ENCODE measurements around the gene ZNF197.
A peak's percentile ranks its signal among the peaks of the same experiment; 100 is the strongest.
"Not testable (repeated sequence)": the region's sequence is repeated elsewhere in the genome, so short reads cannot be mapped to it uniquely, and the experiment has no call there.

The ZNF197 gene

DNA sequence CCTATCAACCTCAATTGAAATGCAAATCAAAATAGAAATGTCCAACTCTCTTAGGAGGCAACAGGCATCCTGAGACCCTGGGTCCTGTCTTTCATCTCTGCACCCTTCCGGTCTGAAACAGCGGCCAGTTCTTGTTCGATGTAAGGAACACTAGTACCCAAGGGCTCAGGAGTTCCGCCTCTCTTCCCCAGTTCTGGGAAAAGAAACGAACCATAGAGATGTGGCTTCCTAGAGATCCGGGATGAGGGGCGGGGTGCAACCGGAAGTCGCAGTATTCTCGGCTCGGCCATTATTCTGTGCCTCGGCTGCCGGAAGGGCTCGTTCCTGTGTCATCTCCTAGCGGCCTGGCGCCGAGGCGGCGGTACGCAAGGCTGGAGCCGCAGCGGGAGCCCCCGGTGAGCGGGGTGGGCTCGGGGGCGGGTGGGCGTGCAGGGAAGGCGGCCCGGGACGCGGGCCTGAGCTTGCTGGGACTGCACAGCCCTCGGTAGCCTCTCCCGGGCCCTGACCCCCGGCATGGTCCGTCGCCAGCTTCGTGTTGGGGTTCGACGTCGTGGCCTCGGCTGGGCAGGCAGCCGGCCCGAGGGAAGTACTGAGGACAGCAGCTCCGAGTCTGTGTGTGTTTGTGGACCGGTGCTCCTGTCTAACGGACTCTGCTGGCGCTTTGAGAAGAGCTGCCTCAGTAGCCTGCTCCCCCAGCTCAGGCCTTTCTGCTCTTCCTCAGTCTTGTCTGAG is at the start of gene ZNF197:
TSS of gene ZNF197 (plus strand) at position 288 of the 732 bp plus-strand sequence. CDS start 4,119 bp downstream, outside the sequence.
- FAIRE-seq (peak; percentile 32), DNase-seq (ENCODE audit: low spot score) (peak; percentile 92)

DNA sequence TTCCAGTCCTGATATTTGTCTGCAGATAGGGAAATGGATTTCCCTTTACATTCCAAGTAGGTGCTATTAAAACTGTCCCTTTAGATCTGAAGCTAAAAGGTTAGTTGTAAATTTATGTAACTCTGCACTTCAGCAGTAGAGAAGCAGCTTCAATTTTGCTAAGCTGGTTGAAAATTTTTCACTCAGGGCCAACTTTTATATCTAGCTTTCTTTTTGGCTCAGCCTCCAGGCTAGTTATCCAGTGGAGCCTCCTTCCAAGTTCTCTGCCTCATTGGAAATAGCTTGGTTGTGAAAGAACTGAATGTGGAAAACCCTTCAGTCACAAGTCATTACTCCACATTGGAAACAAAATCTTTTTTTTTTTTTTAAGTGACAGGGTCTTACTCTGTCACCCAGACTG is 48.2 kb upstream of the ZNF197 start:
- DNase-seq (ENCODE audit: low spot score) (no peak), FAIRE-seq (no peak)

DNA sequence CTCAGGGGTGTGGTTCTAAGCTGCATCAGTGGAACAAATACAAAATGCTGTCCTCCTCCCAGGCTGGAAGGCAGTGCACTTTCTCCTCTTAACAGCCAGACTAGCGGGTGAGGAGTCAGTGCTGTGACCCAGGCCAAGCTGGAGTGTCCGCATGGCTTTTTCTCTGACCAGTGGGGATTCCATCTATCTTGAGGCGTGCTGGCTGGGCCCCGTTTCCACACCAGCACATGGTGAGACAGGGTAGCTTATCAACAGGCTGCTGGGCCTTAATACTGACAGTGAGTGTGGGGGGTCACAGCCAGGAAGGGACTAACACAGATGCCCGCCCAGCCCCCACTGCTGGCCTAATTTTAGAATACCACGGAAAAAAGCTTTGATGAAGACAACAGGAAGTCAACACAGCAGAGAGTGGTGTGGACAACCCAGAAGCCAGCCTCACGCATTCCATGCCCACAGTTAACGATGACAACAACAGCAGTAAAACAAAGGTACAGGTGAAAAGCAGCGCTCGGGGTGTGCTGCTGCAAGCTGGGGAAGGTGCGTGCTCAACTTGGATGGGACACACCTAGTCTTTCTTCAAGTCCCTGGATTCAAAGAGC is 47.4 kb upstream of the ZNF197 start:
- peak; percentile 48 for FAIRE-seq
- DNase-seq (ENCODE audit: low spot score): not testable (repeated sequence)

DNA sequence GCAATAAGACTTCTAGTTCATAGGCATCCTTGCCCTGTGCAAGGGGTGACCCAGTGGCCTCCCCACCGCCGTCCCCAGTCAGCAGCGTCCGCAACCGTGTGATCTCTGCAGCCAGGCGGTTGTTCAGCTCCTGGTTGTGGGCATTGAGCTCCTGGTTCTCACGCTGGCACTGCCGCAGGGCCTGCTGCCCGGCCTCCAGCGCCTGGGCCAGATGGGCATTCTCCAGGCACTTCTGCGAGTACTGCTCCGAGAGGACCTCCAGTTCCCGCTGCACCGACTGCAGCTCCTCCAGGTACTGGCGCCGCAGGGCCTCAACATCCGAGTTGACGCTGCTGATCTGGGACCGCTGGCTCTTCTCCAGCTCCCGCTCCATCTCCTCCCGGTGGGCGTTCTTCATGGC is 46.5 kb upstream of the ZNF197 start:
- FAIRE-seq; DNase-seq (ENCODE audit: low spot score): not testable (repeated sequence)

DNA sequence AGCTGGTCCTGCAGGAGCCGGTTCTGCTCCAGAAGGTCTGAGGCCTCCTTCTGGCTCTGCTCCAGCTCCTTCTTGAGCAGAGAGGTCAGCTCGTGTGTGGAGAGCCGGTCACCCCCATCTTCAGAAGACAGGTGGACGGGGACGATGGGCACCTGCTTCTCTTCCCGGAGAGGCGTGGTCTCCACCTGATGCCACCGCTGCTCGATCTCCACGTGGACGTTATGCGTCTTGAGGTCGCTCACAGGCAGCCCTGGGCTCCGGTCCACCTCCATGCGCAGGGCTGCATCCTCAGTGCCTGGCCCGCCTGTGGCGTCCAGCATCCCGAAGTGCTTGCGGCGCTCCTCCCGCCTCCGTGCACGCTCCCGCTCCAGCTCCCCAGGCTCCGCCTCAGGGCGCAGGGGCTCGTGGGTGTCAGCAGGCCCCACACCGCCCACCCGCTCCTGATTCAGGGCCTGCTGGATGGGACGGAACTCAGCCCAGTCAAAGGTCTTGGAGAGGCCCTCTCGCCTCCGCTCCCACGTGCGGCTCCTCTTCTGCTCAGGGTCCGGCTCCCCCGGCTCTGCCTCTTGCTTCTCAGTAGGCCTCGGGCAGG is 45.8 kb upstream of the ZNF197 start:
- not testable (repeated sequence) for FAIRE-seq; DNase-seq (ENCODE audit: low spot score)

DNA sequence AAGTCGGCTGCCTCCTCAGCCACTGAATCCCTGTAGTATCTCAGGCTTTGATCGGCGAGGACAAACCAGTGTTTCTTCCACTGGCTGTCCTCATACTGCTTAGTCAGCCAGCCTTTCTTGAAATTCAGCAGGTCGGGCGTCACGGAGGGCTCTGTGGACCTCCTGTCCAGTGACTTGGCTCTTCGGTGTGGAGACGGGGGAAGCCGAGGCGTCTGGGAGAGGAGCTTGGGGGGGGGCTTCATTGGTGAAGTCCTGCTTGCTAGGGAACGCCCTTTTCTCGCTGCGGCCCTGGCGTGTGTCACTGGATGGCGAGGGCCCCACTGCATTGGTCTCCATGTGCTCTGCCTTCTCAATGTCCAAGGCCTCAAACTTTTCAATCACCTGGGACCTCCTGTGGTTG is 45.1 kb upstream of the ZNF197 start:
- not testable (repeated sequence) for DNase-seq (ENCODE audit: low spot score); FAIRE-seq

DNA sequence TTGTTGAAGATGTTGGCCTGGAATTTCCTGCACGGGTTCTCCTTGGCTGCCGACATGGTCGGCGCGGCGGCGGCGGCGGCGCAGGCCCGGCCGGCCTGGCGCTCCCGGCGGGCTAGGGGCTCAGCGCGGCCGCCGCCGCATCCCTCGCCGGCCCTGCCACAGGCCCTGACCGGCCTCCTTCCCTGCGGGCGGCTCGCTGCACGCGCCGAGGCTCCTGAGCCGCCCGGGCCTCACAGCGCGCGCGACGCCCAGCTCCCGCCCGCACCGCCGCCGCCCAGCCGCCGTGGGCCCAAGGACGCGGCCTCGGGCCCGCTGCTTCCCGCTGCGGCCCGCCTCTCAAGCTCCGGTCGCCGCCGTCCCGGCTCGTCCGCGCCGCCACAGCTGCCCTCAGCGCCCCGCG is 43.9 kb upstream of the ZNF197 start:
- DNase-seq (ENCODE audit: low spot score); FAIRE-seq: not testable (repeated sequence)

DNA sequence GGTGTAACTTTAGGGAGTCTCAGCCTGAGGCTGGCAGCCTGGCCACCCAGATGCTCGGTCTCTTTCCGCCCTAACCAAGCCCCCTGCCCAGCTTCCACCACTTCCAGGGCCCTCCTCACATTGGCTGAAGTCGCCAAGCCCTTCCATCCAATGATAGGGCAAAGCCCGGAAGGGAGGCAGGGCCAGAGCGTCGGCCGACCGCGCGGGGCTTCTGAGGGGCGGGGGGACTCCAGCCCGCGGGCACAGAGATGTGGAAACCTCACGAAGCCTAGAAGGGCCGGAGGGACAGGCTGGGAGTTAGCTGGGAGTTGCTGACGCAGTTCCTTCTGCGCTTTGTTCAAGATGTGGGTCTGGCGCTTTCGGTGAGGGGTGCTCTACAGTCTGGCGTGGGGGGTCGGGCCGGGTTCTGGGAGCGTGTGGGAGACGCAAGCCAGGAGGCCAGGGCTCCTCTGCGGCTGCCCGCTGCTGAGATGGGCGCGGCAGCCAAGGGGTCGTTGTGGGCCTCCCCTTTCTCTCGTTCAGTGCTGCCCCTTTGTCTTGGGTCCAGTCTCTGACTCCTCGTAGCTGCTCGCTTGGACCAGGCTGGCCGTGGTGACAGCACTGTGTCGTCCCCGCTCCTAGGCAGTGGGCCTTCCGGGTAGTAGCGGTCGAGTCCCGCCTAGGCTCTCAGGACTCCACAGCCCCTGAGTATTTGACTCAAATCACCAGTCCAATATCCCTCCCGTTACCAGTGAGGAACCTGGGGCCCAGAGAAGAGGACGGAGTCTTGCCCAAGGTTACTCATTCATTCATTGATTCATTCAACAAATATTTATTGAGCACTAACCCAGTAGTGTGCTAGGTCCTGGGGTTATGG is 40.0 kb upstream of the ZNF197 start, which contains the start of gene ZNF660:
TSS of gene ZNF660 (plus strand) at position 319 of the 856 bp plus-strand sequence. CDS start 9,230 bp downstream, outside the sequence.
- FAIRE-seq (no peak), DNase-seq (ENCODE audit: low spot score) (peak; percentile 67)

DNA sequence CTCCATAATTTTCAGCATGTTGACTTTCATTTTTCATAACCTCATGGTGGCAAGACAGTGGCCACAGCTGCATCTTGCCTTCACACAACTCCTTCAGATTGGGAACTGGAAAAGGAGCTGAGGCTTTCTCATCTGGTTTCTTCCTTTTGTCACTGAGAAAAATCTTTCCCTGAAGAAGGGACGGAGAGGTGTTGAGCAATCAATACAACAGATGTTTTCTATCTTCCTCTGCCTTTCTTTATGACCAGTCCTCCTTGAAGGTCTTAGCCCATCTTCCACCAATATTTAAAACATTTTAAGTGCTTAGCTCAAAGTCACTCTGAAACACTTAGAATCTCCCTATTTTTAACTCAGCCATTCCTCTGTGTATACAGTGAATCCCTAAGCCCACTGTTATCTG is 28.2 kb upstream of the ZNF197 start:
- DNase-seq (ENCODE audit: low spot score) (no peak), FAIRE-seq (no peak)

DNA sequence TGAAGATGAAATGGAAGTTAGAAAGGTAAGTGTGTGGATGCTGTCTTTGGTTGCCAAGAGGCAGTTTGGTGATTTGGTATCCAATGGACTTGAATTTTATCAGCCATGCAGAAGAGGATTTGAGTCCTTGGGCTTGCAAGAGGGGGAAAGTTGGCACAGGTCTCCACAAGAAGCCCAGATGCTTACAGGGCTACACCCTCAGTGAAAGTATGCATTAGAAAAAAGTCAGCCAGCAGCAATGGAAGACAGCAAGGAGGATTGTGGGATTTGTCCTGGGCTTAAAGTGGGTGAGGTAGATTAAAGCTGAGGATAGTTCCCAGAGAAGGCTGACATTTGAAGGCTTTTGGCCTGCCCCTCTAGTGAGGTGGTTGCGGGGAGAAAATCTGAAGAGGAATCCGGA is 23.1 kb upstream of the ZNF197 start:
- no peak for FAIRE-seq
- DNase-seq (ENCODE audit: low spot score): no peak

DNA sequence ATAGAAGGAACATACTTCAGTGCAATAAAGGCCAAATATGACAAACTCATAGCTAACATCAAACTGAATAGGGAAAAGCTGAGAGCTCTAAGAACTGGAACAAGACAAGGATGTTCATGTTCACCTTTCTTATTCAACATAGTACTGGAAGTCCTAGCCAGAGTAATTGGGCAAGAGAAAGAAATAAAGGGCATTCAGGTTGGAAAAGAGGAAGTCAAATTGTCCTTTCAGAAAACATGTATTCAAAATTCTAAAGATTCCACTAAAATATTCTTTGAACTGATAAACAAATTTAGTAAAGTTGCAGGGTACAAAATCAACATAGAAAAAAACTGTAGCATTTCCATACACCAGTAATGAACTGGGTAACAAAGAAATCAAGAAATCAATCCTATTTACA is 12.2 kb upstream of the ZNF197 start:
- DNase-seq (ENCODE audit: low spot score) (no peak), FAIRE-seq (no peak)

DNA sequence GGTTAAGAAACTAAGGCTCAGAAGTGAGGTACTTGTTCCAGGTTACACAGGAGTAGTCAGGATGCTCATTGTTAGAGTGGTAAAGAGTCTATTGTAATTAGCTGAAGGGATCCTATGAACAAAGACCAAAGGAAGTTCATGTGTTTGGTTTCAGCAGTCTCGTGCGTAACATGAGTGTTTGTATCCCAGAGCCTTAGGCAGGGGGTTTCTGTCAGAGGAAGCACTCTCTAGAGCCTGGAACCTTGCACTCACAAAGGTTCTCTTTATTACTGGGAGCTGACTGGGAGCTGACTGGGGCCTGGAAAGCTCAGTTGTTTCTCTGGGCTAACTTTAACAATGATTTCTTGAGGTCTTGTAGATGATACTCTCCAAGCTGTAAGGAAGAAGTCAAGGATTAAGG is 3.9 kb downstream of the ZNF197 start:
- DNase-seq (ENCODE audit: low spot score): no peak
- FAIRE-seq: no peak

DNA sequence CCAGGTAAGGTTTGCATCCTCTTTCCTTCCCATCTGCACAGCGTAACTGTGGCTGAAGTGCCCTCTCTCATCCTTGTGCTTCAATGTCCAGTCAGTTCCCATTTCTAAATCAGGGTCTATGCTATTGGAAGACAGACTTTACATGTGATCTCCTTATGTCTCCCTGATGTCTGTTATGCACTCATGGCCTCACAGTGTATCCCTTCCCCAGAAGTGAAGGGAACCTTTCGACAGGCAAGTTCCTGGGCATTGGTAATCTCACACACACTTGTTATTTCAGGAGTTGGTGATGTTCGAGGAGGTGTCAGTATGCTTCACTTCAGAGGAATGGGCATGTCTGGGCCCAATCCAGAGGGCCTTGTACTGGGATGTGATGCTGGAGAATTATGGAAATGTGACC is 7.4 kb downstream of the ZNF197 start:
- DNase-seq (ENCODE audit: low spot score): no peak
- FAIRE-seq: no peak

DNA sequence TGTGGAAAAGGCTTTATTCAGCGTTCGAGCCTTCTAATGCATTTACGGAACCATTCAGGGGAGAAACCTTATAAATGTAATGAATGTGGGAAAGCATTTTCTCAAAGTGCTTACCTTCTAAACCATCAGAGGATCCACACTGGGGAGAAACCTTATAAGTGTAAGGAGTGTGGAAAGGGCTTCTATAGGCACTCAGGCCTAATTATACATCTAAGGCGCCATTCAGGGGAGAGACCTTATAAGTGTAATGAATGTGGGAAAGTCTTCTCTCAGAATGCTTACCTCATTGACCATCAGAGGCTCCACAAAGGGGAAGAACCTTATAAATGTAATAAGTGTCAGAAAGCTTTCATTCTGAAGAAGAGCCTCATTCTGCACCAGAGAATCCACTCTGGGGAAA is 17.5 kb downstream of the ZNF197 start:
- no peak for FAIRE-seq

DNA sequence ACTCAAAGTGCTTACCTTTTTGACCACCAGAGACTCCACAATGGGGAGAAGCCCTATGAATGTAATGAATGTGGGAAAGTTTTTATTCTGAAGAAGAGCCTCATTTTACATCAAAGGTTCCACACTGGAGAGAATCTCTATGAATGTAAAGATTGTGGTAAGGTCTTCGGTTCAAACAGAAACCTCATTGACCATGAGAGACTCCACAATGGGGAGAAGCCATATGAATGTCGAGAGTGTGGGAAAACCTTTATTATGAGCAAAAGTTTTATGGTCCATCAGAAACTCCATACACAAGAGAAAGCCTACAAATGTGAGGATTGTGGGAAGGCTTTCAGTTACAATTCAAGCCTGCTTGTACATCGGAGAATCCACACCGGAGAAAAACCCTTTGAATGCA is 18.2 kb downstream of the ZNF197 start:
- FAIRE-seq (no peak), DNase-seq (ENCODE audit: low spot score) (no peak)

More for the DNA sequence above, 17.5 kb downstream of the ZNF197 start:
- no peak for DNase-seq (ENCODE audit: low spot score)

DNA sequence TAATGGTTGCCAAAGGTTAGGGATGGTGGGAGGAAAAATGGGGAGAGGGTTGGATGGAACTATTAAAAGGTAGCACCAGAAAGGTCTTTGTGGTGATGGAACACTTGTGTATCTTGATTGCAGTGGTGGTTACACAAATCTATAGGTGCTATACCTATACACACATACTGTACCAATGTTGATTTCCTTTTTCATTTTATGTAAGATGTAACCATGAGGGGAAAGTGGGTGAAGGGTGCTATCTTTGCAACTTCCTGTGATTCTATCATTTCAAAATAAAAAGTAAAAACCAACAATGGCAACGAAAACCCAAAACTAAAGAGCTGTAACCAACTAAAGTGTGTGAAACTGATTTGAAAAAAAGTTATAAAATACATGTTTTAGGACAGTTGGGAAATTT is 22.9 kb downstream of the ZNF197 start:
- DNase-seq (ENCODE audit: low spot score) (no peak), FAIRE-seq (no peak)

DNA sequence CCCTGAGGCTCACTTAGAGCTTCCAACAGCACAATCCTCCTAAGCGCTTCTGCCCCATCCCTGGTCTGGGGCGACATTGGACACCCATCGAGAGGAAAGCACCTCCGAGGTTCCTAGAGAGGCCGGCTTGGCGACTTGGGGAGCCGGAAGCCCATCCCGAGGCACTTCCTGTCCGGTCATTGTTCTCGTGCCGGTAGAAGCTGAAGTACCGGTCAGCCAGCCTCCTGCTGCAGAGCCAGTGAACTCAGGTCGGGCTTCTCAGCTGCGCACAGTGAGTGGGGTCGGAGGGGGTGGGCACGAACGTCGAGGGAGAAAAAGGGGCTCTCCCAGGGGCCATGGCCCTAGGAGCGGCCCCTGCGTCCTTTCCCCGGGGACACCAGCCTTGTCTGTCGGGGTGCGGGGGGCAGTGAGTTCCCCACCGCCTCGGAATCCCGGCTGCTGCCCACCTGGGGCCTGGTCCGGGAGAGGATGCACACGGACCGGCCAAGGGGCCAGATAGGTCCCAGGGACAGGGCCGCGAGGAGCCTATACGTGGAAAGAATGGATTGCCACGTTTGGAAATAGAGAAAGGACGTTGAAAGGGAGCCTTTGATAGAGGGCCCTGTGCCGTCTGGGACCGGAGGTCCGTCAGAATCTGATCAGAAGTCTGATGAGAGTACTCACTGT is 23.9 kb downstream of the ZNF197 start, which contains the start of gene ZNF35:
TSS of gene ZNF35 (plus strand) at position 169 of the 666 bp plus-strand sequence. CDS start 2,336 bp downstream, outside the sequence.
- no peak for FAIRE-seq
- peak; percentile 94 for DNase-seq (ENCODE audit: low spot score)

DNA sequence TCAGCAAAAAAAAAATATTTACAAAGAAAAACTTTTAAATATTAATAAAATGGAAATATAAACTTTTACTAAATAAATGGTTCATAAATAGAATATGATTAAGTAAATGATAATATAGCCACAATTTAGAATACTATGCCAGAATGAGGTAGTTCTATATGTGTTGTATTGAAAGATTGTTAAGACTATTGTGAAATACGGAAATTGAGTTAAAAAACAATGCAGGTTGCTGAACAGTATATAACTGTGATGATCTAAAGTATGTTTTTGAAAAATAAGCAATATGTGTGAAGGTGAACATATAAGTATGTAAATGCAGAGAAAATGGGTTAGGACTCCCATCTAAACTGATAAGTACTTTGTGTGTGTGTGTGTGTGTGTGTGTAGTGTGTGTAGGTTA is 24.9 kb downstream of the ZNF197 start:
- FAIRE-seq: no peak
- no peak for DNase-seq (ENCODE audit: low spot score)

DNA sequence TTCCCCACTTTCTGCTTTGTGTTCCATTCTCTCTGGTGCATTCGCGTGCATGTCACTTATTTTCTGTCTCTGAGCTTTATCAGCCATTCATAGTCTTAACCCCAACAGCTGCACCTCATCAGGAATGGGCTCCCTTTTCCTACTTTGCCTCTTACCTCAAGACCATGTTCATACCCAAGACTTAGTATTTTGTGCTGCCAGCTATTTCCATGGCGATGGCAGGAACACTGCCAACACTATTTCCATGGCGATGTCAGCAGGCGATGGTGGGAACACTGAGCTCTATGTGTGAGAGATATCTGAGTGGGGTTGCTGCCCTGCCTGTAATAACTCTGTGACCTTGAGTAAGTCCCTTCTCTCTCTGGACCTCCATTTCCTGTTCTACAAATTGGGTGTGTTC is 29.2 kb downstream of the ZNF197 start:
- FAIRE-seq: no peak

DNA sequence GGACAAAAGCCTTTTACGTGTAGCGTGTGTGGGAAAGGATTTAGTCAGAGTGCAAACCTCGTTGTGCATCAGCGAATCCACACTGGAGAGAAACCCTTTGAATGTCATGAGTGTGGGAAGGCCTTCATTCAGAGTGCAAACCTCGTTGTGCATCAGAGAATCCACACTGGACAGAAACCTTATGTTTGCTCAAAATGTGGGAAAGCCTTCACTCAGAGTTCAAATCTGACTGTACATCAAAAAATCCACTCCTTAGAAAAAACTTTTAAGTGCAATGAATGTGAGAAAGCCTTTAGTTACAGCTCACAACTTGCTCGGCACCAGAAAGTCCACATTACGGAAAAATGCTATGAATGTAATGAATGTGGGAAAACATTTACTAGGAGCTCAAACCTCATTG is 34.2 kb downstream of the ZNF197 start:
- FAIRE-seq (no peak), DNase-seq (ENCODE audit: low spot score) (no peak)

More for the DNA sequence above, 29.2 kb downstream of the ZNF197 start:
- DNase-seq (ENCODE audit: low spot score): no peak

DNA sequence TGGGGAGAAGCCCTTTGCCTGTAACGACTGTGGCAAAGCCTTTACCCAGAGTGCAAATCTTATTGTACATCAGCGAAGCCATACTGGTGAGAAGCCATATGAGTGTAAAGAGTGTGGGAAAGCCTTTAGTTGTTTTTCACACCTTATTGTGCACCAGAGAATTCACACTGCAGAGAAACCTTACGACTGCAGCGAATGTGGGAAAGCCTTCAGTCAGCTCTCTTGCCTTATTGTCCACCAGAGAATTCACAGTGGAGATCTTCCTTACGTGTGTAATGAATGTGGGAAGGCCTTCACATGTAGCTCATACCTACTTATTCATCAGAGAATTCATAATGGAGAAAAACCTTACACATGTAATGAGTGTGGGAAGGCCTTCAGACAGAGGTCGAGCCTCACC is 34.6 kb downstream of the ZNF197 start:
- FAIRE-seq (no peak), DNase-seq (ENCODE audit: low spot score) (no peak)

Data from urothelium cell line (cell line).